Measurements from ENCODE around the gene GALNT10.

GALNT10 gene

GRCh38 chr5:154445422-154446194, 255.1 kb downstream of the GALNT10 start, which contains the start of gene SAP30L:
TSS of gene SAP30L (plus strand) at chr5:154445997. CDS start at chr5:154446605, 608 bp downstream.
- H3K36me3 ChIP-seq (ENCODE audit: insufficient read depth, low read length) = peaks cover 37% of the 10 kb centered on the region
- peaks cover 42% of the 10 kb centered on the region for H3K4me1 ChIP-seq (ENCODE audit: insufficient read depth, low read length)
- H3K27ac ChIP-seq (ENCODE audit: low read length) = peak within 1 kb of the TSS; percentile 87
- ATAC-seq (ENCODE audit: insufficient read depth, low read depth) = peak; percentile 92
- H2AFZ ChIP-seq (ENCODE audit: low read depth, low read length) = peak within 1 kb of the TSS; percentile 86
- TF ChIP-seq, protein P1, sequence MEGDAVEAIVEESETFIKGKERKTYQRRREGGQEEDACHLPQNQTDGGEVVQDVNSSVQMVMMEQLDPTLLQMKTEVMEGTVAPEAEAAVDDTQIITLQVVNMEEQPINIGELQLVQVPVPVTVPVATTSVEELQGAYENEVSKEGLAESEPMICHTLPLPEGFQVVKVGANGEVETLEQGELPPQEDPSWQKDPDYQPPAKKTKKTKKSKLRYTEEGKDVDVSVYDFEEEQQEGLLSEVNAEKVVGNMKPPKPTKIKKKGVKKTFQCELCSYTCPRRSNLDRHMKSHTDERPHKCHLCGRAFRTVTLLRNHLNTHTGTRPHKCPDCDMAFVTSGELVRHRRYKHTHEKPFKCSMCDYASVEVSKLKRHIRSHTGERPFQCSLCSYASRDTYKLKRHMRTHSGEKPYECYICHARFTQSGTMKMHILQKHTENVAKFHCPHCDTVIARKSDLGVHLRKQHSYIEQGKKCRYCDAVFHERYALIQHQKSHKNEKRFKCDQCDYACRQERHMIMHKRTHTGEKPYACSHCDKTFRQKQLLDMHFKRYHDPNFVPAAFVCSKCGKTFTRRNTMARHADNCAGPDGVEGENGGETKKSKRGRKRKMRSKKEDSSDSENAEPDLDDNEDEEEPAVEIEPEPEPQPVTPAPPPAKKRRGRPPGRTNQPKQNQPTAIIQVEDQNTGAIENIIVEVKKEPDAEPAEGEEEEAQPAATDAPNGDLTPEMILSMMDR (IDR thresholded peaks at IDR 0.05; ENCODE audit: borderline replicate concordance, extremely low read depth, low read length, poor library complexity, severe bottlenecking) = no peak
- TF ChIP-seq EZH2 (IDR thresholded peaks at IDR 0.05; ENCODE audit: borderline replicate concordance, low read depth, low read length, severe bottlenecking) = no peak
- no peaks in the 10 kb centered on the region for H3K27me3 ChIP-seq (ENCODE audit: insufficient read depth, low read length, poor library complexity)
- H3K9me3 ChIP-seq (ENCODE audit: insufficient read depth, low read length, severe bottlenecking) = no peaks in the 10 kb centered on the region
- H3K4me2 ChIP-seq (ENCODE audit: insufficient read depth, low read length) = peak within 1 kb of the TSS; percentile 95
- peaks cover 32% of the 10 kb centered on the region for H4K20me1 ChIP-seq (ENCODE audit: insufficient read depth, low read length)
- peak within 1 kb of the TSS; percentile 96 to 98 for H3K4me3 ChIP-seq (ENCODE audit: low read depth in 1 of 2, low read length in 2 of 2)
- peak within 1 kb of the TSS; percentile 89 for H3K9ac ChIP-seq (ENCODE audit: low read depth, low read length)
- peak; percentile 97 for DNase-seq
- peaks cover 64% of the 10 kb centered on the region for H3K79me2 ChIP-seq (ENCODE audit: insufficient read depth, low read length)

DNA sequence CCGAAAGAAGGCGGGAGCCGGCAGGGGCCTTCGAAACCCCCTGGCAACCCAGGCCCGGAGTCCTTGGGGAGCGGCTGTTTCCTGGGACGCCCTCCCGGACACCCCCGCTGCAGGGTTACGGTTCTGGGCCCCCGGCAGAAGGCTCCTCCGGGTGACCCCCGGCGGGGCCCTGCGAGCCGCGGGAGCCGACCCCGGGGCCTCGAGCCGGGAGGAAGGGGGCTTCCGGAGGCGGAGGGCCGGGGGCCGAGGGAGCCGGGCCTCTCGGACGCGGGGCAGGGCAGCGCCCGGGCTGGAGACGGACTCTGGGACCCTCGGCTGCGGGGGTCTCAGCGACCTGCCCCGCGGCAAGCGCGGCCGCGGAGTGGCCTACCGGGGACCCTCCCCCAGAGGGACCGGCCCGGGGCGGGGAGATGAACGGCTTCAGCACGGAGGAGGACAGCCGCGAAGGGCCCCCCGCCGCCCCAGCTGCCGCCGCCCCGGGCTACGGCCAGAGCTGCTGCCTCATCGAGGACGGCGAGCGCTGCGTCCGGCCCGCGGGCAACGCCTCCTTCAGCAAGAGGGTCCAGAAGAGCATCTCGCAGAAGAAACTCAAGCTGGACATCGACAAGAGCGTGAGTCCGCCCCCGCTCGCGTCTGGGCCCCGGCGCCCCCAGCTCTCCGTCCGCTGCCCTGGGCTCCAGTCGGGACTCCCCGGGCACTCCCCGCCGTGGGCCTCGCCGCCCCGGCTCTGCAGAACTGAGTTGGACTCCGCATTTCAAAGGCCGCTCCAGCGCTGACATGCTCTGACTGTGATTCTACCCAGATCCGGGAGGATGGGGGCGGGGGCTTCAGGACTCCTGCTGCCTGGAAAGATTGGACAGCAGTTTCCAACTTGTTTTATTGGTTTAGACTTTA, 255.9 kb downstream of the GALNT10 start:
- ATAC-seq (ENCODE audit: insufficient read depth, low read depth) (peak; percentile 22), DNase-seq (peak; percentile 56)
- Histone ChIP-seq H2AFZ (ENCODE audit: low read depth, low read length) (peak overlapping the region; percentile 60), H3K9ac (ENCODE audit: low read depth, low read length) (peak overlapping the region; percentile 89), H3K27me3 (ENCODE audit: insufficient read depth, low read length, poor library complexity) (no peaks in the 10 kb centered on the region), H3K4me3 (ENCODE audit: low read depth in 1 of 2, low read length in 2 of 2) (peak overlapping the region; percentile 61 to 98), H3K36me3 (ENCODE audit: insufficient read depth, low read length) (peaks cover 37% of the 10 kb centered on the region), H4K20me1 (ENCODE audit: insufficient read depth, low read length) (peaks cover 34% of the 10 kb centered on the region), H3K4me1 (ENCODE audit: insufficient read depth, low read length) (peaks cover 42% of the 10 kb centered on the region), H3K4me2 (ENCODE audit: insufficient read depth, low read length) (peak overlapping the region; percentile 89), H3K9me3 (ENCODE audit: insufficient read depth, low read length, severe bottlenecking) (no peaks in the 10 kb centered on the region), H3K79me2 (ENCODE audit: insufficient read depth, low read length) (peaks cover 67% of the 10 kb centered on the region), H3K27ac (ENCODE audit: low read length) (peak overlapping the region; percentile 53)
- TF ChIP-seq, protein P1 (IDR thresholded peaks at IDR 0.05; ENCODE audit: borderline replicate concordance, extremely low read depth, low read length, poor library complexity, severe bottlenecking) = no peak
- TF ChIP-seq EZH2 (IDR thresholded peaks at IDR 0.05; ENCODE audit: borderline replicate concordance, low read depth, low read length, severe bottlenecking) = no peak

DNA sequence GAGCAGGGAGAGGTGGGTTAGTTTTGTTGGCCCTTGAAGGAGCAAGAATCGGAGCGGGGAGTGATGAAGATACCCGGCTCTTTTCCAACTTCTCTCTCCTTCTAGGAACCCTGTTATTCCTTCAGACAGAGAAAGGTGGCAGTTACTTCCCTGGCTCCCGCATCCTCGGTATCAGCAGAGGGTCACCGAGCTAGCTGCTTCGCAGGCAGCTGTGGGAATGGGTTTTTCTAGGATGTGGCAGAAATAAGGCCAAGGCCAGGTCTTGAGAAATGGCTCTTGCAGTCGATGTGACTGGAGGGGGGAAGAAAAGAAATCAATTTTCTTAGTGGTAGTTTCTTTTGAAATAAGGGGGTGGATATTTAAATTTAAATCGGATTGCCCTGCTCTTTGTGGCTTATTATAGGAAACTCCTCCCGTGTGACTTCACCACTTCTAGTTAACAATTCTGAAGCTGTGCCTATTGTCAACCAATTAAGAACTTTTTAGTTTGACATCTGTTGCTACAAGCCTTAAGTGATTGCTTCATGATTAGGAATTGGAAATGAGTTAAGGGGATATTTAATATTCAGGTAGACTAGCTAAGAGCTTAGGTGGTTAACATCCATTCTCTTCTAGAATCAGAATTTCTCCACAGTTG, 256.7 kb downstream of the GALNT10 start:
- no peak for DNase-seq
- Histone ChIP-seq H3K27ac (ENCODE audit: low read length) (peak overlapping the region; percentile 53; the same call in 1 of the 2 replicates), H3K4me1 (ENCODE audit: insufficient read depth, low read length) (peaks cover 42% of the 10 kb centered on the region), H4K20me1 (ENCODE audit: insufficient read depth, low read length) (peaks cover 34% of the 10 kb centered on the region), H2AFZ (ENCODE audit: low read depth, low read length) (peak overlapping the region; percentile 29; the same call in 1 of the 2 replicates), H3K9me3 (ENCODE audit: insufficient read depth, low read length, severe bottlenecking) (no peaks in the 10 kb centered on the region), H3K36me3 (ENCODE audit: insufficient read depth, low read length) (peaks cover 36% of the 10 kb centered on the region), H3K9ac (ENCODE audit: low read depth, low read length) (peak overlapping the region; percentile 89), H3K4me3 (ENCODE audit: low read depth in 1 of 2, low read length in 2 of 2) (peak overlapping the region; percentile 61 to 98), H3K4me2 (ENCODE audit: insufficient read depth, low read length) (peak overlapping the region; percentile 89), H3K79me2 (ENCODE audit: insufficient read depth, low read length) (peaks cover 67% of the 10 kb centered on the region), H3K27me3 (ENCODE audit: insufficient read depth, low read length, poor library complexity) (no peaks in the 10 kb centered on the region)
- ATAC-seq (ENCODE audit: insufficient read depth, low read depth) = no peak
- TF ChIP-seq, protein P1 (IDR thresholded peaks at IDR 0.05; ENCODE audit: borderline replicate concordance, extremely low read depth, low read length, poor library complexity, severe bottlenecking) = no peak
- TF ChIP-seq EZH2 (IDR thresholded peaks at IDR 0.05; ENCODE audit: borderline replicate concordance, low read depth, low read length, severe bottlenecking) = no peak
